Tongue (tissue), 2 donors: Measurements from ENCODE around the gene BCAR3. TPM values are rescaled to one million over a fixed set of nuclear protein-coding genes. Genes with fewer than 3 reads are reported as not detected.
"Not testable (repeated sequence)": the region's sequence is repeated elsewhere in the genome, so short reads cannot be mapped to it uniquely, and the experiment has no call there.

Source experiments
- DNase-seq: peaks from one replicate; pipeline ENCODE4 v3.0.0-alpha.2; 2015
- total RNA-seq: library from RNA; depleted of rRNA; stranded (reverse); fragments of >200 nt; gene quantifications from one replicate; pipeline ENCODE4 v1.2.3, GENCODE V29; 2014

The BCAR3 gene
- total RNA-seq, 1 donor from 2014 or later = 22.7 TPM

GRCh38 chr1:93667642-93668041 lies 14.0 kb downstream of the BCAR3 start:
- DNase-seq = no peak

DNA sequence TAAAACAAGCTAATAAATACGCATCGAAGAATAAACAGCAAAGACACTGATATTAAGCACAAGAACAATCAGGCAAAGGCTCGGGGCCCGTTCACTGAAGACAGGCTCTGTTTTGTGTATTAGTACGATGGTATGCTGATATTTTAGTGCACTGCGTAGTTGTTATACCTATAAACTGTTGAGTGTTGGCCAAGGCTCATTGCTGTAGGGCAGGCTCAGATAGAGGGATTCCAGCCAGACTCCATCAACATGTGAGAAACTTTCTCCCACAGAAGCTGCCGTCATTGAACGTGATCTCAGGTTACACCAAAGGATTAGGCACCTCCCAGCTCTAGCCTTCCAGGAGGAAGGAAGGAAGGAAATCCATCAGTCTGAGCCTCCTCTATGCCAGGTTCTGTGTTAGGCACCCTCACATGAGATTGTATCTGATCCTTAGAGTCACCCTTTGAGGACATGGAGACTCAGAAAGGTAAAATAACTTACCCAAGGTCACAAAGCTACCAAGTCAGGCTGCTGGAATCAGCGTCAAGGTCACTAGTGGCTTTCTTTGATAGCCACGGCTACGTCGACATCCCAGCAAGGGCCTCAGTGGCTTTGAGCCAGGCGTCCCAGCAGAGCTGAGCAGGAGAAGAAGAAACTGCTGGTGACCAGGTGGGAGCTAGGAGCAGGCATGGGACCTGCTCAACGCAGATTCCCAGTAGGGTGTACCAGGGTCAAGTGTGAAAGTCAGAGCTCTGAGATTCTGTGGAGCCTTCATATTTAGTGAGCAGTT lies 14.8 kb downstream of the BCAR3 start:
- DNase-seq = peak; percentile 79

GRCh38 chr1:93665015-93665414 lies 16.6 kb downstream of the BCAR3 start:
- no peak for DNase-seq

GRCh38 chr1:93663208-93663614 lies 18.4 kb downstream of the BCAR3 start:
- DNase-seq = no peak

- DNase-seq = no peak
Observed at GRCh38 chr1:93662481-93663207, 19.0 kb downstream of the BCAR3 start.

- DNase-seq = no peak
Observed at GRCh38 chr1:93661829-93662474, 19.7 kb downstream of the BCAR3 start.

GRCh38 chr1:93661341-93661740 lies 20.3 kb downstream of the BCAR3 start:
- DNase-seq = not testable (repeated sequence)

DNA sequence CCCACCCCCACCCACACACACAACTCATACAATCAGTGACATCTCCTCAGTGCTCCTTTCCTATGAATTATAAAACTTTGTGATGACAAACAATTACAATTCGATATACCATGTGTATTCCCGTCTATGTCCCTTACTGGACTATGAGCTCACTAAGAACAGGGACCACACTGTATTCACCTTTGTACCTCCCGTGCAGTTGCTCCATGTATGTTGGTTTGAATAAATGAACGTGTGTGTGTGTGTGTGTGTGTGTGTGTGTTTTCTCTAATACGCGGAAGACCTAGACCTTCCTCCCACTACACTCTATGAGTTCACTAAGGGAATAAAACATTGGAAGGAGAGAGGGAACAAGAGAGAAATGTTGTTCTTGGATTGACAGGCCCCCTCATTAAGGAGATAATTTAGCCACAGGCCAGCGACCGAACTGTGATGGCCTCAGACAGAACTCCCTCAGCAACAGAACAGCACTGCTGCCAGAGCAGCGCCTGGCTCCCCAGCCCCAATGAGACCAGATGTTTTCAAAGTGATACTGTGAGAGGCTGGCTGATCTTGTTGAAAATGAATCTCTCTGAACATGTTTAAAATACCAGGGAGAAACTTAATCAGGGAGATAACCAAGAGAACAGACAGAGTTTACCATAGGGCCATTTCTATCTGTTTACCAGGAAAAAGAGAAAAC lies 21.7 kb downstream of the BCAR3 start:
- peak; percentile 50 for DNase-seq

DNA sequence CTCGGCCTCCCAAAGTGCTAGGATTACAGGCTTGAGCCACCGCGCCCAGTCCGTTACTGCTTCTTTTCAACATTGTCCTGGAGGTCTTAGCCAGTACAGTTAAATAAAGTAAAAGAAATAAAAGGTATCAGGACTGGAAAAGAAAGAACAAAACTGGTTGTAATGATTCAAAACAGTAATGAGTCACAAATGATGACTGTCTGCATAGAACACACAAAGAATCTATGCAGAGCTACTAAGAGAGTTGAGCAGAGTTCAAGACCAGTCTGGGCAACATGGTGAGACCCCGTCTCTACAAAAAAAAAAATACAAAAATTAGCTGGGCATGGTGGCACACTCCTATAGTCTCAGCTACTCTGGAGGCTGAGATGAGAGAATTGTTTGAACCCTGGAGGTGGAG lies 23.4 kb downstream of the BCAR3 start:
- DNase-seq = no peak

GRCh38 chr1:93656491-93656890 lies 25.1 kb downstream of the BCAR3 start:
- DNase-seq = no peak

DNA sequence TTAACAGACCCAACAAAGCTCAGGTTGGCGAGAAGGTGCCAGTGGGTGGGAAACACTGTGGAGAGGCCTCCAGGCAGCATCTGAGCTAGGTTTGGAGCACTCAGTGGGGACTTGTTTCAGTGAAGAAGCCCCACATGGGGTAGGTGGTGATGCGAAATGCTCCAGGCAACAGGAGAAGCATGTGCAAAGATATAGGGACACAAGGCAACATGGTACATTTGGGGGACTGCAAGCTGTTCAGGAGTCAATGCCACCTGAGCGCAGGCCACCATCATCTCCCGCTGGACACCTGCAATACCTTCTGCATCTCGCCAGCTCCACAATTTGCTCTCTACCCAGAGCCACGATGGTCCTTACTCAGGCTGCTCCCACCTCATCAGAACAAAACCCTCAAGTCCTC lies 28.0 kb downstream of the BCAR3 start:
- DNase-seq = no peak

GRCh38 chr1:93652323-93652949 lies 29.2 kb downstream of the BCAR3 start:
- DNase-seq = peak; percentile 42

DNA sequence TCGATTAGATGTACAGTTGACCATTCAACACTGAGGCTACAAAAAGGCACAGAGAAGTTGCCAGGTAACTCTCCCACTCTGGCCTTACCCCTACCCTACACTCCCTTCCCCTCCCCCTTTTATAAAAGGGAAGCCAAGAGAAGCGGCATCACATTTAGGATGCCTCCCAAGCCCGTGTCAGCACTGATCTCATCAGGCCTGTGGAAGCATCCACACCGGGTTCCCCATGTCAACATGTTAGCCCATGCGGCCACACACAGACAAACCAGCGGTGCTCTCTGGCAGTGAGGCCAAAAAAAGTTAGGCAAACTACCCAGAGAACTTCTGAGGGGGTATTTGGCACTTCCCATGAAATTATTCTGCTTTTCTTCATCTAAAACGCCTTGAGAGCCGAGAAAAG lies 29.9 kb downstream of the BCAR3 start:
- no peak for DNase-seq

DNA sequence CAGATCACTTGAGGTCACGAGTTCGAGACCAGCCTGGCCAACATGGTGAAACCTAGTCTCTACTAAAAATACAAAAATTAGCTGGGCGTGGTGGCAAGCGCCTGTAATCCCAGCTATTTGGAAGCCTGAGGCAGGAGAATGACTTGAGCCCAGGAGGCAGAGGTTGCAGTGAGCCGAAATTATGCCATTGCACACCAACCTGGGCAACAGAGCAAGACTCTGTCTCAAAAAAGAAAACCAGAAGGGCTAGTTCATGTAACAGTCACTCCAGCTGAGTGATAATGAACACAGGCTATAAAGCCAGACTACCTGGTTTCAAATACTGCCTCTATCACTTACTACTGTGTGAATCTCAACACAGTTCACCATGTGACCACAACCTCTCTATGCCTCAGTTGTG lies 31.5 kb downstream of the BCAR3 start:
- DNase-seq = not testable (repeated sequence)

- no peak for DNase-seq
Observed at GRCh38 chr1:93649231-93649630, 32.4 kb downstream of the BCAR3 start.

DNA sequence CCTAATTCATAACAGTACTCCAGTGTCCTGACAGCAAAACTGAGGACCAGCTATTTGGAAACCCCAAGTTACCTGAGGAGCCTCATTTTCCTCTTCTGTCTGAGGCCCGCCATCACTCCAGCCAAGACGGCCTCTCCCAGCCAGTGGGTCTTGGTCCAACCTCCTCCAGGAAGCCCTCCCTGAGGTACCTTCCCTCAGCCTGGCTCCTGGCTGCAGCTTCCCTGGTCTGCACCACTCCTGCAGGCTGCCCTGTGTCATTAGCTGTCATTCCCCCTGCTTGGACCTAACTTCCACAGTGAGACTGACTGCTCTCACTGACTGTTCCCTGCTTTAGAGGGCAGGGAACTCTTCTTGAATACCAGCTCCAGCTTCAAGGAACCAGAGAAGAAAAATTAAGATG lies 33.0 kb downstream of the BCAR3 start:
- no peak for DNase-seq

DNA sequence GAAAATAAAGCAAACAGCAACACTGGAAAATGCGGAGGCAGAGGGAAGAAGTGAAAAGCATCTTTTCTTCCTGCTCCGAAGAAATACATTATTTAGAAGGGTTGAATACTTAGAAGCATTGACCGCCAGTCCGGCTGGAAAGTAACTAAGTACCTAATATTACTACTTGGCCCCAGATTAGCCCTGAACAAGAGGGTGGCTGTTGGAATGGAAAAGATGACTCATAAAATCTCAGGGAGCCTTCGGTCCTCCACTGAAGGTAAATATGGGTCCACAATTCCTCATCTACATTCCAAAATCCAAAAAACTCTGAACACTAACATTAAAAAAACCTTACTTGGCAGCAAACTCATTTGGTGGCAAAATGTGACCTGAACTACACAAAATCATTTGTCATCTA lies 40.1 kb downstream of the BCAR3 start:
- DNase-seq = no peak

DNA sequence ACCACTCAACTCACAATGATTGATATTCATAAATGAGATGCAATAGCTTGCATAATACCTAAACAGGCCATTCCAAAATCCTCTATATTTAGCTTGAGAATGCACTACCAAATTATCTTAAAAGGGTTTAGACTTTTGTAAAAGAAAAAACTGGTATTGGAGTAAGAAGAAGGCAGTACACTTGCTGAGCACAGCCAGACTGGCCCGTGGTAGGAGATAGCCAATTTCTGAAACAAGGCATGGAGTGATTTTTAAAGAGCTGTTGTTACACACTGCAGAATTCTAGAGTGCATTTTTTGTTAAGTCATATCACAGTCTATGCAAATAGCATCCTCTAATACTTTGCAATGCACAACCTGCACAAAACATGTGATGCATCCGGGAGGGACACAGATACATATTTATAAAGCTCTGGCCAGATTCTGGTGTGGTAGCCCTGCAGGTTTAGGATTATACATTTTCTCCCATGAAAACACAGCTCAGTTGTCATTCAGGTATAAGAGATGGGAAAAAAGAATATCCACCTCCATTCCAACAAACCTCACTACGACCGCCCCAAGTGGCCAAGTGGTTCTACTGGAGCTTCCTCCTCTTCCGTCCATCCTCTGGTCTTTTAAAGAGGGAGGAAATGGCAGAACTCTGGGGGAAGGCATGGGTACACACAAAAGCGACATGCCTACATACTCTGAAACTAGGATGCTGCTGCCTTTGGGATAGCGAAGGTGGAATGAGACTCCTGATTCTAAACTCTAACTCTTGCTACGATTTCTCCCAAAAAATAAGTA lies 40.8 kb downstream of the BCAR3 start:
- no peak for DNase-seq

DNA sequence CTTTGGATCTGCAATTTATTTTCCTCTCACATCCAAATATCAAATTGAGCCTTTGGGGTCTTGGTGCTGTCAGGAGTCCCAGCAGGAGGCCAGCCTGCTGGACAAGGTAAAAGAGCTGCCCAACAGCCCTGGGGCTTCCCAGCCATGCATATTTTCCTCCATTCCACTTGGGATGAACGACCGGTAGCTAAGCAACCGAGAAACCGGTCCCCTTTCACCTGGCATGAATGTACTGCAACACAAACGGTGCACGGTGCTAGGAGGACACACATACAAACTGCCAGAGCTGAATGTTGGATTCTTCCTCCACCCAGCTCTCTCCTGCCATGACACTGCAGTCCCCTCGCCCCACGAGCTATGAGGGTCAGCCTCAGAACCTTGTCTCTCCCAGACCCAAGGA lies 42.7 kb downstream of the BCAR3 start:
- DNase-seq = no peak

GRCh38 chr1:93638307-93638847 lies 43.3 kb downstream of the BCAR3 start:
- no peak for DNase-seq

GRCh38 chr1:93636712-93637111 lies 44.9 kb downstream of the BCAR3 start:
- DNase-seq = no peak
